ENCODE data around the gene LITAF.
A peak's percentile ranks its signal among the peaks of the same experiment; 100 is the strongest.
"Not testable (repeated sequence)": the region's sequence is repeated elsewhere in the genome, so short reads cannot be mapped to it uniquely, and the experiment has no call there.

LITAF gene

DNA sequence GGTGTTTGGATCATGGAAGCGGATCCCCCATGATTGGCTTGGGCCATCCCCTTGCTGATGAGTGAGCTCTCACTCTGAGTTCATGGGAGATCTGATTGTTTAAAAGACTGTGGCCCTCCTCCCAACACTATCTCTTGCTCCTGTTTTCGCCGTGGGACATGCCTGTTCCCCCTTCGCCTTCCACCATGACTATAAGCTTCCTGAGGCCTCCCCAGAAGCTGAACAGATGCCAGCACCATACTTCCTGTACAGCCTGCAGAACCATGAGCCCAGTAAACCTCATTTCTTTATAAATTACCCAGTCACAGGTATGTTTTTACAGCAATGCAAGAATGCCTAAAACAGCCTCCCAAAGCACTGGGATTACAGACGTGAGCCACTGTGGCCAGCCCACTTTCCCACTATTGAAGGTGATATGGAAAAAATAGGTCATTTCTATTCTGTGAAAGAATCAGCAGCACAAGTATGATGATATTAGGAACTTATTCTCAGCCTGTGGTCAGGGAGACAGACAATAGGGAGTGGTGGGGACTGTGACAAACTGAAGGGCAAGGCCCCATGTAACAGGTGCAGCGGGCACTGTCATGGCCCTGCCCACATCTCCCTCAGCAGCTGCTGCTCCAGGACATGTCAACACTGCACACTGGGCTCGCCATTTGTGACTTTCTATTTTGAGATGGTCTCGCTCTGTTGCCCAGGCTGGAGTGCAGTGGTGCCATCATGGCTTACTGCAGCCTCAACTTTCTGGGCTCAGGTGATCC is 33.7 kb upstream of the LITAF start:
- no peak for DNase-seq

DNA sequence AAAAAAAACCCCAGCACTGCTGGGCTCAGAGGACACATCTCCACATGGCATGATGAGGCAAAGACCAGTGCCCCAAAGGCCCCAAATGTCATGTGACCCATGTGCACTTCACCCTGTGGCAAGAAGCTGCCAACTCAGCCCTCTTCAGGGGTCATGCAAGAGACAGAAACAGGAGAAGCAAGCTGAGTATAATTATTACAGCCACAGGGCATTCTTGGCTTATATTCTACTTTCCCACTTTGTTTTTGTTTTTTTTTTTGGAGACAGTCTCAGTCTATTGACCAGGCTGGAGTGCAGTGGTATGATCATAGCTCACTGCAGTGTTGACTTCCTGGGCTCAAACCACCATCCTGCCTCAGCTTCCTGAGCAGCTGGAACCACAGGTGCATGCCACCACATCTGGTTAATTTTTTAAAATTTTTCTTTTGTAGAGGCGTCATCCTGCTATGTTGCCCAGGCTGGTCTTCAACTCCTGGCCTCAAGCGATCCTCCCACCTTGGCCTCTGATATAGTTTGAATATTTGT is 32.7 kb upstream of the LITAF start:
- peak in 4 of 6 experiments; percentile 7 to 51 (median 41) for DNase-seq

DNA sequence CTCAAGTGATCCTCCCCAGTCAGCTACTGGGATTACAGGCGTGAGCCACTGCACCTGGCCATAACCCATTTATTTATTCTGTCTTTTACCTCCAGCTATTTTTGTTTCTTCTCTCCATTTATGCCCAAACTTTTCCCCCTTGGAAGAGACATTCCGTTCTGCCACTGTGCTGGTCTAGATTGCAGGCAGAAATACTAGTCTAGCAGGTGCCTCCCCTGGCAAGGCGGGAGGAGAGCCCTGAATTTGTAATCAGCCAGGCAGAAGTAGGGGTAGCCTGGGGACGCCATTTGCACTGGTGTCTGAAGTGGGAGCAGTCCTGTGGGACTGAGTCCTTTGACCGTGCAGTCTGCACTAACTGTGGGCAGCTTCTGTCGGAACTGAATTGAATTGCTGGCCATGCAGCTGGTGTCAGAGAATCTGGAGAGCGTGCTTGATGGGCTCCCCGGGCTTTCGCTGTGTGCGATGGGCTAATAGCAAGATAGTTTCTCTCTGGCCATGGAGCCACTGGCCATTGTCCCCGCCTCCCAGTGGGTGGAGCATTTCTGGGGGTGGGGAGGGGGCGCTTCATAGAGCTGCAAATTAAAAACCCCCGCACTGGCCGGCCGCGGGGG is 31.5 kb upstream of the LITAF start:
- no peak for DNase-seq

DNA sequence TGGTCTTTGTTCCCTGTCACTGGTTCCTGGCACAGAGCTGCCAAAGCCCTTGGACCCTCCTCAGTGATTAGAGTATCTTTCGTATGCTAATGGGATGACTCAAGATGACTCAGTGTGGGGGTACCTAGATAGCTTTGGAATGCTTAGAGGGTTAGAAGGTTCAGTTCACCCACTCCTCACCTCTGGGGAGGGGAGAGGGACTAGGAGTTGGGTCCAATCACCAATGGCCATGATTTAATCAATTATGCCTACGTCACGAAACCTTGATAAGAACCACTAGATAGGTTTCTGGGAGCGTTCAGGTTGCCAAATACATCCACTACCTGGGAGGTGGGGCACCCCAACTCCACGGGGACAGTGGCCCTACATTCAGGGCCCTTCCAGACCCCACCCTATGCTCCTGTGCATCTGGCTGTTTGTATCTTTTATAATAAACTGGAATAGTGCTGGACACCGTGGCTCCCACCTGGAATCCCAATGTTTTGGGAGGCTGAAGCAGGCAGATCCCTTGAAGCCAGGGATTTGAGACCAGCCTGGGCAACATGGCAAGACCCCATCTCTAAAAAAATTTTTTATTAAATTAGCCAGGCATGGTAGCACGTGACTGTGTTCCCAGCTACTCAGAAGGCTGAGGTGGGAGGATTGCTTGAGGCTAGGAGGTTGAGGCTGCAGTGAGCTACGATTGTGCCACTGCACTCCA is 29.2 kb upstream of the LITAF start:
- no peak for DNase-seq

DNA sequence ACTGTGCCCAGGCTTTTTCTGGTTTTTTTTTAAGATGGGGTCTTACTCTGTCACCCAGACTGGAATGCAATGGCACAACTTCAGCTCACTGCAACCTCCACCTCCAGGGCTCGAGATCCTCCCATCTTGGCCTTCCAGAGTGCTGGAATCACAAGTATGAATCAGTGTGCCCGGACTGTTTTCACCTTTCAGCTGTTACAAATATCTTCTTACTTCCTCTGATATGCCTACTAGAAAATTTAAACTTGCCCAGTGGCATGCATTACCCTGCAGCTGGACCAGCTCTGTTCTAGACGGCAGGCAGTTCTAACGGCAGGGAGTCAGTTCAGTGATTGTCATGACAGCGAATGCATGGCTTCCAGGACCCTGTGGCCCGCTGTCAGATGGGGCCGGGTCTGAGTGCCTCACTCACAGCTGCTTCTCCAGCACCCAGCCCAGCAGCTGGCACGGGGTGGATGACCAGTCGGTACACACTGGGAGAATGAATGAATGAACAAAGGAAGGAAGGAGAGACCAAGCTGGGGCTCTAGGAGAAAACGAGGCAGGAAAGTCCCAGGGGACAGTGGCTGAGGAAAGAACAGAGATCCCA is 28.0 kb upstream of the LITAF start:
- DNase-seq: no peak

DNA sequence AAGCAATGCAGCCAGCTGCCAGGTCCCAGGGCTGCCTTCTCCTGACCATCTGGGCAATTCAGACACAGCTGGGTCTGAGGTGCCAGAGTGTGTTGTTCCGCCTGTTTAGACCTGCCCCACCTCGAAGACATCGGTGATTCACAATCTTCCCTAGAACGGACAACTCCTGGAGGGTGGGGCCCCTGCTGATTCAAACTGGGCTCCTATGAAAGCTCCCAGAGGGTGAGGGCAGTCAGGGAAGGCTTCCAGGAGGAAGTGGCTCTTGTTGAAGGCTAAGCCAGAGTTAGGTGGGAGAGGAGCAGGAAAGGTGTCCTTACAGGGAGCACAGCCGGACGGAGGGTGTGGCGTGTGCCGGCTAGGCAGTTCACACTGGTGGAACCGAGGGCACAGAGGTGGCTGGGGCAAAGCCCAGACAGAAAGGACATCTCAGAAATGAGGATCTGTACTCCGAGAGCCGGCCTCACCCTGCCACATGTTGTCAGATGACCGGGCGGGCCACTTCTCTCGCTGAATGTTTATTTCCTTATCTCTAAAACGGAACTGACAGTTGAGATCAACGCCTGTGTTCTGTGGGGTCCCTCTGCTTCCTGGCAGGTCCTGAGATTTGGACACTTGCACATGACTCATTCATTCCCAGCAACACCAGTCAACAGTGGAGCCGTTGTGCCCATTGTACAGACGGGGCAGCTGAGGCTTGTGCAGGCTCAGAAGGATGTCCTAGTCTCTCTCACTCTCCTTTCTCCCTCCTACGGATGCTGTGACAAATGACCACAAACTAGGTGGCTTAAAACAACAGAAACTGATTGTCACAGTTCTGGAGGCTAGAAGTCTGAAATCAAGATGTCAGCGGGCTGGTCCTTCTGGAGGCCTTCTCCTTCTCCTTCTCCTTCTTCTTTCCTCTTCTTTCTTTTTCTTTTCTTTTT is 26.9 kb upstream of the LITAF start:
- no peak for DNase-seq

DNA sequence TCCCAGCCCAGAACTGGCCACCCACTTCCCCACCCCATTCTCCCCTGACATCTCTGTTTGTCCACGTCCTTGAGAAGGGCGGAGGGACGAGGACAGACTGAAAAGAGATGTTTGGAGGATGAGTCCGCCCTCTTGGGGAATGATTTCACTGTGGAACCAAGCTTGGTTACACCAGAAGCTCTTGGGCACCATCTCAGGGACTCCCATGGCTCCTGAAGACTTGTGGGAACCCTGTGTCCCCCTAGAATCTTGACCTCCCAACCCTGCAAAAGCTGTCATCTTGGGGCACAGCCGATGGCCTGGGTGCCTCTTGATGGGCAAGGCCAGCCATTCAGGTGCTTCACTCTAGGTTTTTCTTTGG is 25.9 kb upstream of the LITAF start:
- no peak for DNase-seq

DNA sequence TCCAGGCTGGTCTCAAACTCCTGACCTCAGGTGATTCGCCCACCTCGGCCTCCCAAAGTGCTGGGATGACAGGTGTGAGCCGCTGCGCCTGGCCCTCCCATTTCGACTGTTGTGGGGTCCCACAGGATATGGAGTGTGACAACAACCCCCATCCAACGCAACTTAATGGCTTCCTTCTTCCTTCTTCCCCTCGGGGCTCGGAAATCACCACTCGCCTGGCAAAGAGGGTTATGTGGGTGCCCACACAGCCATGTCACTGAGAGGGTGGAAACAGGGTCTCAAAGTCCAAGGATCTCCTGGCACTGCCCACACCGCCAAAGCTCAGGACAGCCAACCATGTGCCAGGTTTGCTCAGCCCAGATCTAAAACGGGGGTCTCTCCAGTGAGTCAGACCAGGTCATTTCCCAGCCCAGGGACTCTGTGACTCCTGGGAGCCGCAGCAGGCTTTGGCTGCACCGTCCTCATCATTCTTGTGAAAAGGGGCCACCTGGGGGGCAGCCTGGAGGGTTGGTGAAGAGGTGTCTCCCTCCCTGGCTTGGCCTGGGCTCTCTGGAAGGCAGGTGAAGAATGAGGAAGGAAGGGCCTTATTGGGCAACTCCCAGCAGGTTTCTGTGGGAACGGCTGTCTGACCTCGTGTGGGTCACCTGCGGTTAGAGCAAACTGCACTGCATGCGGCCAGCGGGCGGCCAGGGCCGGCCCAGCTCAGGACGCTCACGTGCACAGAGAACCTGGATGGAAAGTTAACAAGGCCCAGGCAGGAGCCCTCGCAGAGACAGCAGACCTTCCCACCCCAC is 25.3 kb upstream of the LITAF start:
- no peak for DNase-seq

DNA sequence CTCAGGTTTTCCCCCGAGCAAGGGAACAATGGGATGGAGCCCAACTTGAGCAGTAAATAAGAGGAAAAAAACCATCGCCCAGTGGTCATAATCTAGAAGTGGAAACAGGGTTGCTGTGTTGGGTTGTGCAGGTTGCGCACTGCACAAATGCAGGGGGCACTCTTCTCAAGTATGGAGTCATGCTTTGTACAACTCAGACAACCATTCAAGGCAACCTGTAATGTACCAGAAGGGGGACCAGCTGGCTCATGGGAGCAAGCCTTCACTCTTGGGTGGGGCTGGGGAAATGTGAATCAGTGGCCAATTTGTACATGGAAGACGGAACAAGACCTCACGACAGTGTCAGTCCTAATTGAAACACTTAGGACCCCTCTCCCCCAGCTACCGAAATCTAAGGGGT is 23.9 kb upstream of the LITAF start:
- DNase-seq: no peak

DNA sequence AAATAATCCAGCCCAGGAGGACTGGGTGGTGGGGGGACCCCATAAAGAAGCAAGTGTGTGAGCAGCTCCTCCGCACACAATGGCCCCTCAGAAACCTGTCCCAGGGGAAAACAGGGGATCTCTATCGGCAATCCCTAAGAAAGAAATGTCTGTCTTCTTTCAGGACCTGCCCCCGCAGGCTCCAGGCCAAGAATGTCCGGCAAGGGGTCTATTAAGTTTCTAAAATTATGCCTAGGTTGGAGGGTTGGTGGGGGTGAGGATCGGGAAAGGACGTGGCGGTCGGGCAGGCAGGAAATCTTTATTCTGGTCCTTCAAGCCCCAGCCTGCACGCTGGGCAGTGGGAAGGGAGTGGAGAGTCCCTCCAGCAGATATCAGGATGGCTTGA is 23.4 kb upstream of the LITAF start:
- DNase-seq: no peak

DNA sequence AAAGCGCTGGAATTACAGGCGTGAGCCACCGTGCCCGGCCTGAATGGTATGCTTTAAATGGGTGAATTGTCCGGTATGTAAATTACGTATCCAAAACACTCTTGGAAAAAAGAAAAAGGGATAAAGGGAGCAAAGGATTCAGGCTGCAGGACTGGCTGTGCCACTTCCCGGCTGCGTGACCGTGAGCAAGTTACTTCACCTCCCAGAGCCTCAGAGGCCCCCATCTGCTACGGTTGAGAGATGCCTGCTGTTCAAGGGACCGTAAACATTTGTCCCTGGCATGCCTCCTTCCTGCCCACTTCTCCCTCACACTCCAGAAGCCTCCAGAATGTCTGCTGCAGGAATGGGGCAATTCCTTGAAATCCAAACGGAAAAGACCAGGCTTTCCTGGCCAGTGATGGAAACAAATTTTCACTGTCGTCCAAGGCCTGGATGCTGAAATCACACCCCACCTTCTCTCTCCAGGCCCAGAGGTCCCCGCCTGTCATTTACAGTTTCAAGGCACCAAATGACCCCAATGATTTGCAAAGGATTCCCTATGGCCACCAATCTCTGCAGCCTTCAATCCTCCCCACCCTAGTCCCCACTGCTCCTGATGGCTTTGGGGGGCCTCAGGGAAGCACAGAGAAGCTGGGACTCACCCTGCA is 22.9 kb upstream of the LITAF start:
- no peak for DNase-seq

DNA sequence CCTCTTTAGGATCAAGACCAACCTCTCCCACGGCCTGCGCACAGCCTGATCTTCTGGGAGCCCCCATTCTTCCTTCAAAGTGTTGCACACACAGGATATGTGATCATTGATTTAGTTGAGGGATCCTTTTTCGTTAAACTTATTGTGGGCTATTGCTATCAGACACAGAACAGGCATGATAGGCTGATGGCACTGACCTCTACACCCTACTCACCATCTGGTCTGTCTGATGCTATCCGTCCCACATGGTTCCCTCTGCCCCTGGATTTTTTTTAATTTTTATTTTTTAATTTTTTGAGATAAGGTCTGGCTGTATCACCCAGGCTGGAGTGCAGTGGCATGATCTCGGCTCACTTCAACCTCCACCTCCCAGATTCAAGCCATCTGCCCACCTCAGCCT is 19.2 kb upstream of the LITAF start:
- DNase-seq: no peak

DNA sequence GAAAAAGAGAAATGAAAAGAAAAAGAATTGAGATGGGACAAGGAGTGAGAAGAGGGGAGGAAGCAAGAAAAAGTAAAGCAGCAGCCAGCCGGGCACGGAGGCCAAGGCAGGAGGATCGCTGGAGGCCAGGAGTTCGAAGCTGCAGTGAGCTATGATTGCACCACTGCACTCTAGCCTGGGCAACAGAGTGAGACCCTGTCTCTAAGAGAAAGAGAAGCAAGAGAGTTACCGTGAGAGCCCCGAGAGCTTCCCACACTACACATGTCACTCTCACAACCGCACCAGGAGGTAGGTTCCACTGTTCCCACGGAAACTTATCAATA is 18.8 kb upstream of the LITAF start:
- no peak for DNase-seq

DNA sequence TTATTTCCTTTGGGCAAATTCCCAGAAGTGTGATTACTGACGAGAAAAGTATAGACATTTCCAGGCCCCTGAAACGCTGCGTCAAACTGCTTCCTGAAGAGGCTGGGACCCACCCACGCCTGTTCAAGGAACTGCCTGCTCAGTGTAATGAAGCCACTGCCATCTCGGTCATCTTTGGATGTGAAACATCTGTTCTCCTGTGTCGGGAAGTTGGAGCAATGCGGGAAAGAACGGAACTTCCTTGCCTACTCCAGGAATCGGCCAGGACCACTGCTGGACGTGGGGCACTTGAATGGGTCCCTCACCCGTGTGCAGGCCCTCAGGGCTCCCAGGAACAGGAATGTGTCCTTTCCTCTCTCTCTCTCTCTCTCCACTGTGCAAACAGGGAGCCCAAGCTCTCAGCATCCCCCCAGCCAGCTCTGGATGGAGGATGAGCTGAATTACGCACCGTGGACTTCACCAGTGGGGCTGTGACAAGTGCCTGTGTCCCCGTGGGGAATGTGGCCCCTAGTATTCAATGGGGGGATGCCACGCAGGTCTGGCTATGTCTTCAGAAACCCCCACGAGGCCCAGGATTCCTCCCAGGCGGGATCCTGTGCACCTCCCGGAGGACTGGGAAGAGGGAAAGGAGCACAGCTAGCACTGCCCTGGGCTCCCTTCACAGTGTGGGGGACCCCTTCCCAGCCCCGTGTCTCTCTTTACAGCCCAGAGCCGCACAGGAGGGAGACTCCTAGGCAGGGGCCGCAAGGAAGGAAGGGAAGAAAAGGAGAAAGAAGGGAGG is 18.3 kb upstream of the LITAF start:
- DNase-seq: no peak

DNA sequence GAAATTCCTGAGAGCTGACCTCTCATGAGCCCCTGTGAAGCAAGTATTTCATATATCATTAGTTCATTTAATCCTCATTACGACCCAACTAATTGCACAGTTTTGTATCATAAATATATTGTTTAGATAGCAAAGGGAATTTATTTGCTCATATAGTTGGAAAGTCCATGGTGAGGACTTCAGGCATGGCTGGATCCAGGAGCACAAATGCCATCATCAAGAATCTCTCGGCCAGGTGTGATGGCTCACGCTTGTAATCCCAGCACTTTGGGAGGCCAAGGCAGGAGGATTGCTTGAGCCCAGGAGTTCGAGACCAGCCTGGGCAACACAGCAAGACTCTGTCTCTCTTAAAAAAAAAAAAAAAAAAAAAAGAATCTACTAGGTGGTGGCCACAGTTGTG is 17.6 kb upstream of the LITAF start:
- DNase-seq: not testable (repeated sequence)

DNA sequence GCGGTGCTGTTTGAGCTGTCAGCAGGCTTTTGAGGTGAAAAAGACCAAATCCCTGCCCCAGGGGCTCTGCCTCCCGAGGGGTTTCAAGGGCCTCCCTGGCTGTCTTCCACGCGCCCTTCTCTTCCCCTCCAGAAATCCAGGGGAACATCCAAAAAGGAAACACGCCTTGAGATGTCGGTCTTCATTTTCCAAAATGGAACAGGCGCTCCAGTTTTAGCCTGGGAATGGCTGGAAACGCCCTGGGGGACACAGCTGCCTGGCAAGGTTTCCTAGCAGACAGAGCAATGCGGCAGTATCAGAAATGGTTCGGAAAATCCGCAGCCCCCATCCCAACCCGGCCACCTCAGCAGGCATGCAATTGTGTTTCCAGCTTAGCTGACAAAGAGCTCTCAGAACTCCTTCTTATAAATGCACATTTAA is 16.6 kb upstream of the LITAF start:
- no peak for DNase-seq

DNA sequence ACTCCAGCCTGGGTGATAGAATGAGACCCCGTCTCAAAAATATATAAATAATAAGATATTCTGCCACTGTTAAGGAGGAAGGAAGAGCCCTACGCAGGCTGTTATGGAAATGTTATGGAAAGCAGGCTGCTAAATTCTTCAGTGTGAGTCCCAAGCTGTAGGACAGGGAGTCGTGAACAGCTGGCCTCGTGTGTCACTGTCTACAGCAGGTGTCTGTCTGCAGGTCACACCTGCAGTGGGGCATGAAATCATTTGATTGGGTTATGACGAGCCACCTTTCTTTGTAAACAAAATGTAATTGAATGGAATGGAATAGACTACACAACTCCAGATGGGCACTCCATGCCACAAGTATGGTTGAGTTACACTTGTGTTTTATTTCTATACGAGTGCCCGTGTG is 15.6 kb upstream of the LITAF start:
- no peak for DNase-seq

DNA sequence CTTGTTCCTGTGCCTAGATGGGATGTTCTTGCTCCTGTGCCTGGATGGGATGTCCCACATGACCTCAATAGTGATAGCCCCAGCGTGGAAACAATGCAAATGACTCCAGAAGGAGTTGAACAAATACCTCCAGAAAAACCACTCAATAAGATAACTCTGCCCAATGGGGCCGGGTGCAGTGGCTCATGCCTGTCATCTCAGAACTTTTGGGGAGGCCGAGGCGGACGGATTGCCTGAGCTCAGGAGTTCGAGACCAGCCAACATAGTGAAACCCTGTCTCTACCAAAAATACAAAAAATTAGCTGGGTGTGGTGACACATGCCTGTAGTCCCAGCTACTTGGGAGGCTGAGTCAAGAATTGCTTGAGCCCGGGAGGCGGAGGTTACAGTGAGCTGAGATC is 15.2 kb upstream of the LITAF start:
- no peak for DNase-seq

DNA sequence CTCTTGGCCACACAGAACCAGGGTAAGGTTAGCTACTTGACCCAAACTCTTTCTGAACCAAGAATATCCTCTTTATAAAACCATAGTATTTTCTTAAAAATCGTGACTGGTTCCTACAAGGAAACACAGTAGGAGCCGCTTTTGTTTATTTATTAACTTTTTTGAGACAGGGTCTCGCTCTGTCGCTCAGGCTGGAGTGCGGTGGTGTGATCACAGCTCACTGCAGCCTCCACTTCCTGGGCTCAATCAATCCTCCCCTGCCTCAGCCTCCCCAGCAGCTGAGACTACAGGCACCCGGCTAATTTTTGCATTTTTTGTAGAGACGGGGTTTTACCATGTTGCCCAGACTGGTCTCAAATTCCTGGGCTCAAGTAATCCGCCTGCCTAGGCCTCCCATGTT is 14.7 kb upstream of the LITAF start:
- no peak for DNase-seq

DNA sequence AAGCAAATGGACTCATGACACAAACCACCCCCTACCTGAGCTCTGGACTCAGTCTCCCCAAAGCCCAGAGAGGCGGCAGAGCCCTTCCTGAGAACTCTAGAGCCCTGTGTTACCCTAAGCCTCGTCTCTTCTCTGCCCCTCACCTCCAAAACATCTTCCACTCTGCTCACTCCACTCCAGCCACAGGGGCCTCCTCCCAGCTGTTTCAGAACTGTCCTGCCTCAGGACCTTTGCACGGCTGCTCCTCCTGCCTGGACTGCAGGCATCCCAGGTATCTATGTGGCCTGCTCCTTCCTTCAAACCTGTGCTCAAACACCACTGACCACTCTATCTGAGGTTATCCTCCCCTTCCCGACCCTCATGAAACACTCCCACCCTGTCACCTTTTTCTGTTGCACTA is 12.9 kb upstream of the LITAF start:
- no peak for DNase-seq

Data from stimulated activated naive CD4-positive, alpha-beta T cell (primary cell).